HepG2 (cell line): ENCODE measurements around the gene SLC35A2.
A peak's percentile ranks its signal among the peaks of the same experiment; 100 is the strongest.

Experiments used
- AGO1 ChIP-seq: fragments of 200-400 bp; formaldehyde crosslinking; IDR thresholded peaks from 2 replicates; pipeline ENCODE4 v1.6.1; 2017; ENCODE audit warnings: mild to moderate bottlenecking, low read depth, low read length, moderate library complexity; ENCODE audit not compliant: poor library complexity, severe bottlenecking
- CTCF ChIP-seq: sonication (generic); formaldehyde crosslinking; IDR thresholded peaks from 2 replicates; pipeline ENCODE4 v1.5.0; 2020; ENCODE audit warnings: mild to moderate bottlenecking, missing genetic modification reagents, moderate library complexity
- GMEB2 ChIP-seq: IDR thresholded peaks from 2 replicates; pipeline ENCODE4 v1.6.1; 2016; ENCODE audit warnings: missing biosample characterization, missing genetic modification reagents, low read depth
- MAX ChIP-seq: IDR thresholded peaks from 2 replicates; pipeline ENCODE4 v1.6.1; 2012; ENCODE audit warnings: inconsistent platforms
- POLR2A ChIP-seq, 2 experiments: IDR thresholded peaks; 2 replicates each; pipeline ENCODE4 v1.6.1; 2011; ENCODE audit warnings: low read depth in 2 of 2, low read length in 2 of 2, mild to moderate bottlenecking in 1 of 2, moderate library complexity in 1 of 2; ENCODE audit not compliant: insufficient read depth in 1 of 2
- POLR2AphosphoS2 ChIP-seq: IDR thresholded peaks from 2 replicates; pipeline ENCODE4 v1.6.1; 2011; ENCODE audit warnings: low read depth, low read length, improper control_type of control experiment
- SMAD1 ChIP-seq: sonication (generic); formaldehyde crosslinking; IDR thresholded peaks from 2 replicates; pipeline ENCODE4 v1.4.0; 2020; ENCODE audit warnings: missing genetic modification reagents, low read depth, mild to moderate bottlenecking, borderline replicate concordance
- SP5 ChIP-seq: IDR thresholded peaks from 2 replicates; pipeline ENCODE4 v1.6.1; 2016; ENCODE audit warnings: low read depth, borderline replicate concordance
- SRY ChIP-seq: sonication (generic); formaldehyde crosslinking; IDR thresholded peaks from 2 replicates; pipeline ENCODE4 v1.8.0; 2022; ENCODE audit warnings: mild to moderate bottlenecking, missing genetic modification reagents
- TAF1 ChIP-seq: sonication (generic); formaldehyde crosslinking; IDR thresholded peaks from 2 replicates; pipeline ENCODE4 v1.4.0; 2020; ENCODE audit warnings: missing genetic modification reagents
- ZNF841 ChIP-seq: sonication (generic); formaldehyde crosslinking; IDR thresholded peaks from 2 replicates; pipeline ENCODE4 v1.8.1; 2023; ENCODE audit warnings: missing genetic modification reagents, borderline replicate concordance

GRCh38 chrX:48897157-48897624 lies 14.3 kb downstream of the SLC35A2 start:
- TF ChIP-seq MAX (peak; percentile 25; the same call in 1 of the 2 replicates), SP5 (CRISPR knock-in tag) (no peak), TAF1 (CRISPR knock-in tag) (no peak), POLR2AphosphoS2 (no peak), ZNF841 (no peak), CTCF (CRISPR knock-in tag) (no peak), AGO1 (no peak), SRY (CRISPR knock-in tag) (no peak), POLR2A (IDR thresholded peaks at IDR 0.05; ENCODE audit: insufficient read depth in 1 of 2, low read depth in 2 of 2, low read length in 2 of 2) (no peak), SMAD1 (CRISPR knock-in tag) (no peak), GMEB2 (CRISPR knock-in tag) (no peak)
